Astrocyte (in vitro differentiated cells and primary cell): ENCODE data around the gene FAM241A.

ENCODE experiments used
- CTCF ChIP-seq: IDR thresholded peaks from 2 replicates; pipeline ENCODE4 v1.5.1; 2011; ENCODE audit warnings: low read depth, mild to moderate bottlenecking, inconsistent platforms, low read length, moderate library complexity; ENCODE audit not compliant: insufficient read depth
- EZH2 ChIP-seq: IDR thresholded peaks from 2 replicates; pipeline ENCODE4 v1.6.1; 2012; ENCODE audit warnings: mild to moderate bottlenecking, low read length, inconsistent platforms; ENCODE audit not compliant: insufficient read depth

GRCh38 chr4:112168719-112169500 lies 23.7 kb downstream of the FAM241A start:
- TF ChIP-seq CTCF (no peak), EZH2 (no peak)
